ENCODE measurements around the gene HSD11B1.

GRCh38 chr1:209674957-209675564, 29.6 kb upstream of the HSD11B1 start, which contains the start of gene G0S2:
- no peak for TF ChIP-seq CTCF (IDR thresholded peaks at IDR 0.05; ENCODE audit: insufficient read depth, low read length, poor library complexity, severe bottlenecking)
- no peak for TF ChIP-seq EZH2phosphoT487 (conservative IDR thresholded peaks at IDR 0.05; ENCODE audit: low read length)

All from SU-DHL-6 (cell line).